PC-3 (cell line): ENCODE data around the gene MAP3K20.
"Not testable (repeated sequence)": the region's sequence is repeated elsewhere in the genome, so short reads cannot be mapped to it uniquely, and the experiment has no call there.

Experiments
- CTCF ChIP-seq: fragments of 300-600 bp; sonication (generic); conservative IDR thresholded peaks from 2 replicates; pipeline ENCODE4 v1.5.1; 2017; ENCODE audit warnings: antibody characterized with exemption, low read depth, mild to moderate bottlenecking, low read length
- EZH2 ChIP-seq: fragments of 300-600 bp; sonication (generic); IDR thresholded peaks from one replicate; pipeline ENCODE4 v1.6.1; 2017; ENCODE audit warnings: antibody characterized with exemption, mild to moderate bottlenecking, low read length; ENCODE audit not compliant: unreplicated experiment
- EZH2phosphoT487 ChIP-seq: fragments of 300-600 bp; sonication (generic); IDR thresholded peaks from 2 replicates; pipeline ENCODE4 v1.6.1; 2018; ENCODE audit warnings: mild to moderate bottlenecking, antibody characterized with exemption, low read length, borderline replicate concordance

DNA sequence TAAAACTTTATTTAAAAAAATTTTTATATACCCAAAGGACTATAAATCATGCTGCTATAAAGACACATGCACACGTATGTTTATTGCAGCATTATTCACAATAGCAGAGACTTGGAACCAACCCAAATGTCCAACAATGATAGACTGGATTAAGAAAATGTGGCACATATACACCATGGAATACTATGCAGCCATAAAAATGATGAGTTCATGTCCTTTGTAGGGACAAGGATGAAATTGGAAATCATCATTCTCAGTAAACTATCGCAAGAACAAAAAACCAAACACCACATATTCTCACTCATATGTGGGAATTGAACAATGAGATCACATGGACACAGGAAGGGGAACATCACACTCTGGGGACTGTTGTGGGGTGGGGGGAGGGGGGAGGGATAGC lies 18.0 kb downstream of the MAP3K20 start:
- not testable (repeated sequence) for TF ChIP-seq CTCF, EZH2, EZH2phosphoT487
